Measurements from ENCODE around the gene MARCHF3. TPM values are rescaled to one million over a fixed set of nuclear protein-coding genes. Genes with fewer than 3 reads are reported as not detected.
"Not testable (repeated sequence)": the region's sequence is repeated elsewhere in the genome, so short reads cannot be mapped to it uniquely, and the experiment has no call there.

Gene MARCHF3
- total and polyA plus RNA-seq, 10 donors = 2.3 to 14.8 (median 10.9) TPM

DNA sequence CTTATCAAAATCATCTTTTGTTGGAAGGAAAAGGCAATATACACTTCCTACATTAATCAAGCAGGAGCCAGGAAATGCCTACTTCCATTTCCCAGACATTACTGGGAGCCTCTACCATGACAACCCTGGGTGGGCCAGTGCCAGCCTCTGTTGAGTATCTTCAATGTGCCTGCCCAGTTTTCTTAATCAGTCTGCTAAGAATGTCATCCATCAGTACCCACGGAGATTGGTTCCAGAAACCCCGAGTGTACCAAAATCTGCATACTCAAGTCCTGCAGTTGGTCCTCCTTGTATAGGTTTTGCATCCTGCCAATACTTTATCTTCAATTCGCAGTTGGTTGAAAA lies 82.4 kb downstream of the MARCHF3 start:
- Histone ChIP-seq H3K36me3 (no peaks in the 10 kb centered on the region), H3K27ac (no peak overlapping the region), H3K27me3 (replicated peaks in 1 of 7) (no peaks in the 10 kb centered on the region), H3K4me1 (peaks cover 0 to 17% (median 0%) of the 10 kb centered on the region in 6 donors), H3K4me3 (no peak overlapping the region), H3K9me3 (no peaks in the 10 kb centered on the region)
- TF ChIP-seq, protein P1, sequence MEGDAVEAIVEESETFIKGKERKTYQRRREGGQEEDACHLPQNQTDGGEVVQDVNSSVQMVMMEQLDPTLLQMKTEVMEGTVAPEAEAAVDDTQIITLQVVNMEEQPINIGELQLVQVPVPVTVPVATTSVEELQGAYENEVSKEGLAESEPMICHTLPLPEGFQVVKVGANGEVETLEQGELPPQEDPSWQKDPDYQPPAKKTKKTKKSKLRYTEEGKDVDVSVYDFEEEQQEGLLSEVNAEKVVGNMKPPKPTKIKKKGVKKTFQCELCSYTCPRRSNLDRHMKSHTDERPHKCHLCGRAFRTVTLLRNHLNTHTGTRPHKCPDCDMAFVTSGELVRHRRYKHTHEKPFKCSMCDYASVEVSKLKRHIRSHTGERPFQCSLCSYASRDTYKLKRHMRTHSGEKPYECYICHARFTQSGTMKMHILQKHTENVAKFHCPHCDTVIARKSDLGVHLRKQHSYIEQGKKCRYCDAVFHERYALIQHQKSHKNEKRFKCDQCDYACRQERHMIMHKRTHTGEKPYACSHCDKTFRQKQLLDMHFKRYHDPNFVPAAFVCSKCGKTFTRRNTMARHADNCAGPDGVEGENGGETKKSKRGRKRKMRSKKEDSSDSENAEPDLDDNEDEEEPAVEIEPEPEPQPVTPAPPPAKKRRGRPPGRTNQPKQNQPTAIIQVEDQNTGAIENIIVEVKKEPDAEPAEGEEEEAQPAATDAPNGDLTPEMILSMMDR (IDR thresholded peaks at IDR 0.05 in 8 of 11, conservative IDR thresholded peaks at IDR 0.05 in 3 of 11) = no peak
- no peak for TF ChIP-seq POLR2A (IDR thresholded peaks at IDR 0.05)
- TF ChIP-seq POLR2AphosphoS5 (IDR thresholded peaks at IDR 0.05) = no peak
- 91 to 100% (median 95%) methylated on average over 3 of the region's 3 CpGs for WGBS, 5 donors
- intact Hi-C loops (cut with DNase I; ENCODE audit: low total_unique reads) = no loop called here
- no peak for DNase-seq

DNA sequence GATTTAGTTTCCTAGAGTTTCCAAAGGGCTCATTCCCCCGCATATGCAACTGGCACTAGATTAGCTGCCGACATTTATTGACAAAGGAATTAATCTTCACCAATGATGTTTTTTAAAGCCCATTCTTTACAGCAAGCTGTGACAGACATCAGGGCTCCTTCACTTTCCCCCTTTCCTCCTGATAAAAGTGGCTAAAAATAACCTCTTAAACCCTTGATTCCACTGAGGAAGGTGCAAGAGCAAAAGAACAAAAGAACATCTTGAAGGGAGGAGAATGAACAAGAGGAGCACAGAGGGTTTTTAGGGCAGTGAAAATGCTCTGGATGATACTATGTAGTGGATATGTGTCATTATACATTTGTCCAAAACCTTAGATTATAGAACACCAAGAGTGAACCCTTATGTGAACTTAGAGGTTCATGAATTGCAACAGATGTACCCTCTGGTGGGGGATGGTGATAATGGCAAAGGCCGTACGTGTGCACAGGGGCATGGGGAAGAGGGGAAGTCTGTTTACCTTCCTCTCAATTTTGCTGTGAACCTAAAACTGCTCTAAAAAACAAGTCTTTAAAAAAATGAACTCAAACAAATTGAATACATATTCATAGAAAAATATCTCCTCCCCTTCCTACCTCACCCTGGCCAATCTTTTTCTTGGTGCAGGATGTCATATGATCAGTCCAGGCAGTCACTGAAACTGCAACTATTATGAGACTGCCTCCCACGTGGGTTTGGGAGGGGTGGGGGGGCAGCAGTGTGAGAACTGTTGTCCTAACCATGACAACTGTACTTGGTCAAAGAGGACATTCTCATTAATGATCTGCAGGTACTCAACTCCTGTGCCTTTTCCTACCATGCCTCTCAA lies 83.0 kb downstream of the MARCHF3 start:
- no peaks in the 10 kb centered on the region for H3K36me3 ChIP-seq
- no peaks in the 10 kb centered on the region for H3K9me3 ChIP-seq
- WGBS, 5 donors = 50 to 65% (median 59%) methylated on average over 5 of the region's 5 CpGs
- H3K27me3 ChIP-seq (replicated peaks in 1 of 7) = no peaks in the 10 kb centered on the region
- intact Hi-C loops (cut with DNase I; ENCODE audit: low total_unique reads) = no loop called here
- peaks cover 0 to 17% (median 0%) of the 10 kb centered on the region in 6 donors for H3K4me1 ChIP-seq
- TF ChIP-seq POLR2AphosphoS5 (IDR thresholded peaks at IDR 0.05) (no peak), POLR2A (IDR thresholded peaks at IDR 0.05) (no peak)
- TF ChIP-seq, protein P1 (IDR thresholded peaks at IDR 0.05 in 8 of 11, conservative IDR thresholded peaks at IDR 0.05 in 3 of 11) = no peak
- no peak for DNase-seq
- H3K4me3 ChIP-seq = no peak overlapping the region
- no peak overlapping the region for H3K27ac ChIP-seq

DNA sequence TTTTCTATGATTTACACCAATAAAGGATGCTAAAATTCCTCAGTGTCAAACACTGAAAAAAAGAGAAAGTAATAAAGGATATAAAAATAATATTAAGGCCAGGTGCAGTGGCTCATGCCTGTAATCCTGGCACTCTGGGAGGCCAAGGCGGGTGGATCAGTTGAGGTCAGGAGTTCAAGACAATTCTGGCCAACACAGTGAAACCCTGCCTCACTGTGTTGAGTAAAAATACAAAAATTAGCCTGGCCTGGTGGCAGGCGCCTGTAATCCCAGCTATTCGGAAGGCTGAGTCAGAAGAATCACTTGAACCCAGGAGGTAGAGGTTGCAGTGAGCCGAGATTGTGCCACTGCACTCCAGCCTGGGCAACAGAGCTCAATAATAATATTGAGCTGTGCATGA lies 87.5 kb downstream of the MARCHF3 start:
- H3K27ac ChIP-seq; H3K27me3 ChIP-seq (replicated peaks in 1 of 7); intact Hi-C loops (cut with DNase I; ENCODE audit: low total_unique reads); H3K36me3 ChIP-seq; H3K4me1 ChIP-seq; DNase-seq; H3K9me3 ChIP-seq; H3K4me3 ChIP-seq: not testable (repeated sequence)
- WGBS, 5 donors = 92 to 99% (median 94%) methylated on average over 4 of the region's 4 CpGs

DNA sequence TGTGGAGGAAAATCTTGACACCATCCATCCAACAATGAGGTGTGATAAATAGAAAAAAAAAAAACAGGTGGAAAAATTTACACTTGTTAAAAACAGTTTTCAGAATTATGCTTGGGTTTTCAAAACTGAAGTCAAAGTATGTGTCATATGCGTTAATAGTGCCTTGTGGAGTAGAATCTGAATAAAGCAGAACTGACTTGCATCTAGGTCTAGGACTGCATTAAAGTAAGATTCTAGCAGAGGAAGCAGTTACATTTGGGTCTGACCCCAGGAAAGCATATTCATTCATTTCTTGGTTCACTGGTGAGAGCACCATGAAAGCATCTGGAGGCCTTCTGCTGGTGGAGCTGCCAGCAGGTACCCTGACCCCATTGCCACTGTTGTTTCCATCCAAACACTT lies 89.0 kb downstream of the MARCHF3 start:
- 87 to 95% (median 92%) methylated on average over 1 of the region's 1 CpG for WGBS, 5 donors
- Histone ChIP-seq H3K36me3 (no peaks in the 10 kb centered on the region), H3K27me3 (replicated peaks in 1 of 7) (no peaks in the 10 kb centered on the region), H3K9me3 (no peaks in the 10 kb centered on the region), H3K27ac (no peak overlapping the region), H3K4me1 (no peaks in the 10 kb centered on the region), H3K4me3 (no peak overlapping the region)
- no peak for DNase-seq
- TF ChIP-seq, protein P1 (IDR thresholded peaks at IDR 0.05 in 8 of 11, conservative IDR thresholded peaks at IDR 0.05 in 3 of 11) = no peak
- no peak for TF ChIP-seq POLR2AphosphoS5 (IDR thresholded peaks at IDR 0.05)
- no peak for TF ChIP-seq POLR2A (IDR thresholded peaks at IDR 0.05)
- intact Hi-C loops (cut with DNase I; ENCODE audit: low total_unique reads) = no loop called here

Measured in spleen (tissue), 11 donors.